Stimulated activated effector memory CD8-positive, alpha-beta T cell treated with anti-CD3 and anti-CD28 coated beads, Interleukin-12 subunit alpha, Interleukin-12 subunit beta, amount 100 ng/mL, for 72 hours (primary cell): ENCODE measurements around the gene RSPO1.

ENCODE experiments used
- ATAC-seq: fragments of 150-1000 bp; cut with Tn5 transposase; 2 replicates; pipeline ENCODE4 v1.10.0; 2021
- DNase-seq, 2 donors: peaks; one replicate each; pipeline ENCODE4 v3.0.0; 2021 to 2022; ENCODE audit warnings: low spot score in 2 of 2
- H3K27ac Mint-ChIP-seq: one replicate; pipeline ENCODE4 v1.8.0; 2022; ENCODE audit warnings: mild to moderate bottlenecking, mixed read lengths
- H3K36me3 Mint-ChIP-seq: one replicate; pipeline ENCODE4 v1.8.0; 2022; ENCODE audit warnings: mild to moderate bottlenecking, mixed read lengths
- H3K4me1 Mint-ChIP-seq: one replicate; pipeline ENCODE4 v1.8.0; 2022; ENCODE audit warnings: mixed read lengths
- H3K4me3 Mint-ChIP-seq: one replicate; pipeline ENCODE4 v1.8.0; 2022; ENCODE audit warnings: mild to moderate bottlenecking, mixed read lengths
- H3K9me3 Mint-ChIP-seq: one replicate; pipeline ENCODE4 v1.8.0; 2022; ENCODE audit warnings: mixed read lengths

The RSPO1 gene

DNA sequence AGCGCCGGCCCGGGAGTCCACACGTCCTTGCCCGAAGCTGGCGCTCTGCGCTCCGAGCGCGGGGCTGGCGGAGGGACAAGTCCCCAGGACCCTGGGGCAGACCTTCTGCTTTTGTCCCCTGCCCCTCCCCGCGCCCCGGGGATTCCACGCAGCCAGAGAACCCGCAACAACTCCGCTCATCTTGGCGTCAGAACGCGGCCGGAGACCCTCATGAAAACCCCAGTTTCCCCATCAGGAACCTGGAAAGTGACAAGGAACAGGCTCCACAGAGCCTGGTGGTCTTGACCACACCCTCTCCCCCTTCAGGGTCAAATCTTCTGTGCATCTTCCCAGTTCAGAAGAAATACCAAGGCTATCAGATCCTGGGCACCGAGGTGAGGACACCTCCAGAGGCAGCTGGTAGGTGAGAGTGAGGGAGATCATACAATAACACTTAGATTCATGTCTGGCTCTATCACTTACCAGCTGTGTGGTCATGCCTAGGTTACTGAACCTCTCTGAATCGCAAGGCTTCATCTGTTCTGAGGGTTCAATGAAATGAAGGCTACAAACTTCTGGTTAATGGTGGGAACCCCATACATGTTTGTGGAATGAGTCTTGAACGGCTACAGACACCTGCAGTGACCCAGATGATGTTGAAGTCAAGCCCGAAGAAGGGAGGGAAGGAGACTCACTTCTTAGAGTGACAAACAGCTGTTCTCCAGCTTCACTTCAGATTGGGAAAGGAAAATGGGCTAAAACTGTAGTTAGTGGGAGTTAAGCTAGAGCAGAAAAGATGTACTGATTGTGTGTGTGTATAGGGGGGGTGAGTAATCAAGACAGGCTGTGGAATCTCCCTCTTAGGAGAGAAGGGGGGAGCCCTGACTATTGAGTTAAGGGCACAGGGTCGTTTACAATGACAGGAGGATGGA, 555 bp upstream of the RSPO1 start:
- Mint-ChIP-seq H3K27ac (no peak overlapping the region), H3K4me3 (peak overlapping the region; percentile 10), H3K9me3 (no peaks in the 10 kb centered on the region), H3K36me3 (no peaks in the 10 kb centered on the region), H3K4me1 (peaks cover 17% of the 10 kb centered on the region)
- ATAC-seq (no peak), DNase-seq (no peak)

GRCh38 chr1:37633938-37634243, 801 bp downstream of the RSPO1 start:
- Mint-ChIP-seq H3K9me3 (no peaks in the 10 kb centered on the region), H3K36me3 (no peaks in the 10 kb centered on the region), H3K27ac (no peak overlapping the region), H3K4me3 (no peak overlapping the region), H3K4me1 (peaks cover 17% of the 10 kb centered on the region)
- no peak for ATAC-seq
- DNase-seq: no peak

DNA sequence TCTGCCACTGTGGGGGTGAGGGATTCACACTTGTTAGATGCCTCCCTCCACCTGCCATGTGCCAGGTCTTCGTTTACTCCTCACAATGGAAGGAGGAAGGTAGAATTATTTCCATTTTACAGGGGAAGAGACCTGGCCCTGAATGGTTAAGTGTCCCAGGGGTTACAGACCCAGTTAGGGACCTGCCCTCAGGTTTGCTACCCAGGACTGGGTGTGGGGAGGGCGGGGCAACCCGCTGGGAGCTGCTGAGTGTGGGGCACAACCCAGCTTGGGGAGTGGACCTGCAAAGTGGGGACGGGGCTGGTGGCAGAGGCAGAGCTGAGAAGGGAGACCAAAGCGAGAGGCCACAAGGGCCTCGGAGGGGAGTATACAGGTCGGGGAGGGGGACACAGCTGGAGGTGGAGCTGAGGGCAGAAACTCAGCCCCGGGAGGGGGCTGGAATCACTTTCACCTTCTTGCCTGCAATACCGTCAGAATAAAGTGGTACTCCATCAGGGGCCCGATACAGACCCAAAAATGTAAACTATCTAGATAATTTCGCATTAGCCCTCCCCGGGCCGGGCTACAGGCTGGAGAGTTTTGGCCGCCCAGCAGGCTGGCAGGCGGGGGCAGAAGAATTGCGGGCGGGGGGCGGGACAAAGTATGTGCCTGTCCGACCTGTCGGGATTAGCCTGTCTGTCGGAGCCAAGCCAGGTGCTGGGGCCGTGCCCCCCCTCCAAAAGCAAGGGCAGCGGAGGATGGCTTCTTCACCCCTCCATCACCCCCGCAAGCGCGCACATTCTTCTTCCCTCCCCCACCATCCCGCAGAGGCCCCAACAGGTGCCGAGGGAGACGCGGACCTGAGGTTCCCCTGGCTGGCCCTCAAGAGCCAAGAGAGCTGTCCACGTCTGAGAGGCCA, 1.4 kb downstream of the RSPO1 start:
- ATAC-seq (no peak), DNase-seq (no peak)
- Mint-ChIP-seq H3K9me3 (no peaks in the 10 kb centered on the region), H3K27ac (no peak overlapping the region), H3K4me3 (no peak overlapping the region), H3K4me1 (peaks cover 17% of the 10 kb centered on the region), H3K36me3 (no peaks in the 10 kb centered on the region)

DNA sequence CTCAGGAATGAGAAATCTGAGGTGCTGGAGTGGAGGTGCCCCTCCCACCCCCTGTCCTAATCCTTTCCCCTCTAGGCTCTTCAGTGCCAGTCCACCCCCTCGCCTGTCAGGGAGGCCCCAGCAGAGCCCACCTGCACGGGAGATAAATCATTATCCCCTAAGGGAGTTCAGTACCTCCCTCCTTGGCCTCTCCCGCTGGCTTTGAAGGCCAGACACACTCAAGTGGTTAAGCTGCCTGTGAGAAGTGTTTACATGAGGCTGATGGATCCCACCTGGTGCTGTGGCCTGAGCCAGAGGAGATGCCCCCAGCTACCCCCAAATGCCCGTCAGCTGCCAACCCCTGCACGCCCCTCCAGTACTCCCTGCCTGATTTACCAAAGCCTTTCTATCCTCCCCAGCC, 3.7 kb downstream of the RSPO1 start:
- no peaks in the 10 kb centered on the region for H3K36me3 Mint-ChIP-seq
- no peak overlapping the region for H3K4me3 Mint-ChIP-seq
- no peak for DNase-seq
- no peak for ATAC-seq
- H3K27ac Mint-ChIP-seq: no peak overlapping the region
- H3K4me1 Mint-ChIP-seq: peaks cover 17% of the 10 kb centered on the region
- no peaks in the 10 kb centered on the region for H3K9me3 Mint-ChIP-seq

- Mint-ChIP-seq H3K27ac (no peak overlapping the region), H3K4me3 (no peak overlapping the region), H3K4me1 (peaks cover 12% of the 10 kb centered on the region), H3K36me3 (no peaks in the 10 kb centered on the region), H3K9me3 (no peaks in the 10 kb centered on the region)
- ATAC-seq (no peak), DNase-seq (no peak)
Observed at GRCh38 chr1:37630426-37631028, 4.2 kb downstream of the RSPO1 start.

DNA sequence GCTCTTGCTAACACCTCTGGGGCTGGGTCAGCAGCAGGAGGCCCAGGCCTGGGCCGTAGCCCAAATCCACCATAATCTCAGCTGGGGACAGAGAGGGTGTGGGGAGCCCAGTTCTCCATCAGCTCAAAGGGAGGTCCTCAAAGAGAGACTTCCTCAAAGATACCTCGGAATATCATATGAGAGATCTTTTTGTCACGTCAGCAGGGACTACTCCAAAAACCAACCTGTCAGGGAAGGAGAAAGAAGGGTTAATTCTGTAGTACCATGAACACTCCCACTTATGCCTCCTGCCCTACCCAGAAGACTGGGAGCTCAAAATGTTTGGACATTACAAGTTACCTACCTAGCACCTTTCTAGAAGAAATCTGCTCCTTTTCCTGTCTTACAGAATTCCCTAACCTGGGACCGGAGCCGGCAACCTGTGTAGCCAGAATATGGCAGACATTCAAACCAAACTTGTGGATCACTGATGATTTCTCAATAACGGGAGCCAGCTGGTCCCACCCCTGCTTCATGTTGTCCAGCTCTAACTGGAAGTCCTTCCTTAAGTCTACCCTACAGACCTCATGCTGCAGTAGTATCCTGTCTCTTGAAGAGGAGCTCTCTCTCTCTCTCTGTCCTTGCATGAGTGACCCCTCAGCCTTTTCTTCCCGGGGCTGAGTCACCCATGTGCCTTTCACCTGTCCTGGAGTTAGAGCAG, 4.8 kb downstream of the RSPO1 start:
- no peak overlapping the region for H3K27ac Mint-ChIP-seq
- H3K4me1 Mint-ChIP-seq: peaks cover 6% of the 10 kb centered on the region
- ATAC-seq: no peak

DNA sequence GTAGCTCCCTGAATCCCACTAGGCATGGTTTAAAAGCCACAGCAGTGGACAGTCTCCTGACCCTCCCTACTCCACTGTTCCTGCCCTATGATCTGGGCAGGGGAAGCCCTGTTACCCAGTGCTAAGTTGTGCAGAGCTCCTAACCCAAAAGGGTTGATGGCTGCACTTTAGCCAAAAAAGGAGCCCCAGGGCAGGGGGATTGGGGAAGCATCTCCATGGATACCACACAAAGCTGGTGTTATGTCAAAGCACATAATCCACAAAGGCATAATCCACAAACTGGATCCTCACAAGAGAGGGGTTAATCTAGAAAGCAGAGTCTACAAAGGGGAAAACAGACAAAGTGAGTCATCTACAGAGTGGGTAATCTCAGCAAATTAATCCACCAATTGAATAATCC, 5.7 kb downstream of the RSPO1 start:
- H3K36me3 Mint-ChIP-seq: no peaks in the 10 kb centered on the region
- no peak overlapping the region for H3K4me3 Mint-ChIP-seq
- no peak for ATAC-seq
- no peak for DNase-seq
- H3K27ac Mint-ChIP-seq: no peak overlapping the region
- peaks cover 6% of the 10 kb centered on the region for H3K4me1 Mint-ChIP-seq
- no peaks in the 10 kb centered on the region for H3K9me3 Mint-ChIP-seq

More for the DNA sequence above, 4.8 kb downstream of the RSPO1 start:
- no peak for DNase-seq
- H3K4me3 Mint-ChIP-seq: no peak overlapping the region
- no peaks in the 10 kb centered on the region for H3K9me3 Mint-ChIP-seq
- no peaks in the 10 kb centered on the region for H3K36me3 Mint-ChIP-seq

- ATAC-seq (no peak), DNase-seq (no peak)
- peaks cover 4% of the 10 kb centered on the region for H3K4me1 Mint-ChIP-seq
- no peaks in the 10 kb centered on the region for H3K36me3 Mint-ChIP-seq
- no peak overlapping the region for H3K4me3 Mint-ChIP-seq
- H3K27ac Mint-ChIP-seq: no peak overlapping the region
- H3K9me3 Mint-ChIP-seq: no peaks in the 10 kb centered on the region
Observed at GRCh38 chr1:37628026-37628556, 6.6 kb downstream of the RSPO1 start.

- no peaks in the 10 kb centered on the region for H3K4me1 Mint-ChIP-seq
- DNase-seq: no peak
- H3K9me3 Mint-ChIP-seq: no peaks in the 10 kb centered on the region
Observed at GRCh38 chr1:37622131-37622530, 12.6 kb downstream of the RSPO1 start.

GRCh38 chr1:37621326-37621870, 13.3 kb downstream of the RSPO1 start:
- Mint-ChIP-seq H3K27ac (no peak overlapping the region), H3K9me3 (no peaks in the 10 kb centered on the region), H3K4me1 (no peaks in the 10 kb centered on the region), H3K36me3 (no peaks in the 10 kb centered on the region), H3K4me3 (no peak overlapping the region)
- DNase-seq (no peak), ATAC-seq (no peak)

More at GRCh38 chr1:37622131-37622530, 12.6 kb downstream of the RSPO1 start:
- no peaks in the 10 kb centered on the region for H3K36me3 Mint-ChIP-seq
- H3K4me3 Mint-ChIP-seq: no peak overlapping the region
- no peak overlapping the region for H3K27ac Mint-ChIP-seq
- no peak for ATAC-seq

DNA sequence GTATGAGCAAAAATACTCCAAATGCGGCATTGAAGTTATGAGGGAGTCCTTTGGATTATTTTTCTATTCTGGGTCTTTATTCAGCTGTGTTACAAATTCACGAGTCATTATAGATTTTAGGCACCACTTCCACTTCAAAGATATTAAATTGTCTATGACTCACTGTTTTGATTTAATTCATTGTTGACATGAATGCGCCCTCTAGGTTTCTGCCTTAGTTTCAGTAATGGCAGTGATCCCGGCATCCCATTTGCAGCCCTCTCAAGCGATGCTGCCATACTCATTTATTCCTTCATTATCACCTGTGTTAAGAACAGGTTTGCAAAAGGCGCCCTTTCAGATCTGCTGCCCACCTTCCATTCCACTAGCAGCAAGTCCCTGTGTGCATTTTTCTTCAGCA, 14.0 kb downstream of the RSPO1 start:
- H3K9me3 Mint-ChIP-seq: no peaks in the 10 kb centered on the region
- no peaks in the 10 kb centered on the region for H3K36me3 Mint-ChIP-seq
- DNase-seq (no peak), ATAC-seq (no peak)
- no peak overlapping the region for H3K4me3 Mint-ChIP-seq
- no peaks in the 10 kb centered on the region for H3K4me1 Mint-ChIP-seq
- H3K27ac Mint-ChIP-seq: no peak overlapping the region

GRCh38 chr1:37616330-37616729, 18.4 kb downstream of the RSPO1 start:
- no peaks in the 10 kb centered on the region for H3K4me1 Mint-ChIP-seq
- H3K4me3 Mint-ChIP-seq: no peak overlapping the region
- ATAC-seq (no peak), DNase-seq (no peak)
- no peaks in the 10 kb centered on the region for H3K9me3 Mint-ChIP-seq
- H3K36me3 Mint-ChIP-seq: no peaks in the 10 kb centered on the region
- H3K27ac Mint-ChIP-seq: no peak overlapping the region

GRCh38 chr1:37614105-37614504, 20.6 kb downstream of the RSPO1 start:
- no peak overlapping the region for H3K4me3 Mint-ChIP-seq
- no peak overlapping the region for H3K27ac Mint-ChIP-seq
- H3K4me1 Mint-ChIP-seq: no peaks in the 10 kb centered on the region
- H3K36me3 Mint-ChIP-seq: no peaks in the 10 kb centered on the region
- H3K9me3 Mint-ChIP-seq: no peaks in the 10 kb centered on the region
- ATAC-seq (no peak), DNase-seq (no peak)

- Mint-ChIP-seq H3K27ac (no peak overlapping the region), H3K36me3 (no peaks in the 10 kb centered on the region), H3K4me3 (no peak overlapping the region), H3K9me3 (no peaks in the 10 kb centered on the region), H3K4me1 (no peaks in the 10 kb centered on the region)
- ATAC-seq: no peak
- DNase-seq: no peak
Observed at GRCh38 chr1:37612186-37612585, 22.5 kb downstream of the RSPO1 start.

- no peak for ATAC-seq
- Mint-ChIP-seq H3K4me1 (no peaks in the 10 kb centered on the region), H3K4me3 (no peak overlapping the region), H3K36me3 (no peaks in the 10 kb centered on the region), H3K27ac (no peak overlapping the region), H3K9me3 (no peaks in the 10 kb centered on the region)
- no peak for DNase-seq
Observed at GRCh38 chr1:37609994-37610393, 24.7 kb downstream of the RSPO1 start.
